Liver (tissue), 3 donors: ENCODE results near the gene FMN1.

Experiments used
- EGR1 ChIP-seq, 2 donors: IDR thresholded peaks; 2 replicates each; pipeline ENCODE4 v1.6.1; 2016 to 2018; ENCODE audit warnings: antibody characterized with exemption in 2 of 2, low read depth in 2 of 2
- FOXA1 ChIP-seq: IDR thresholded peaks from 2 replicates; pipeline ENCODE4 v1.6.1; 2016; ENCODE audit warnings: antibody characterized with exemption
- JUND ChIP-seq, 2 donors: IDR thresholded peaks; 2 replicates each; pipeline ENCODE4 v1.6.1; 2016; ENCODE audit warnings: antibody characterized with exemption in 2 of 2
- RAD21 ChIP-seq, 2 donors: IDR thresholded peaks; 2 replicates each; pipeline ENCODE4 v1.6.1; 2016; ENCODE audit warnings: antibody characterized with exemption in 2 of 2, mild to moderate bottlenecking in 2 of 2
- SP1 ChIP-seq: IDR thresholded peaks from 2 replicates; pipeline ENCODE4 v1.6.1; 2018; ENCODE audit warnings: antibody characterized with exemption, mild to moderate bottlenecking
- TAF1 ChIP-seq: conservative IDR thresholded peaks from 2 replicates; pipeline ENCODE4 v1.6.1; 2016; ENCODE audit warnings: antibody characterized with exemption, mild to moderate bottlenecking
- YY1 ChIP-seq: IDR thresholded peaks from 2 replicates; pipeline ENCODE4 v1.6.1; 2016; ENCODE audit warnings: antibody characterized with exemption, mild to moderate bottlenecking
- TF ChIP-seq, protein P1 (sequence below): fragments of 150-350 bp; IDR thresholded peaks from 2 replicates; pipeline ENCODE4 v1.5.1; 2017; ENCODE audit warnings: improper control_type of control experiment, low read depth, low read length; ENCODE audit not compliant: missing input control
- TF ChIP-seq, protein P2 (sequence below): IDR thresholded peaks from 2 replicates; pipeline ENCODE4 v1.6.1; 2016; ENCODE audit warnings: antibody characterized with exemption
- TF ChIP-seq, protein P3 (sequence below): IDR thresholded peaks from 2 replicates; pipeline ENCODE4 v1.6.1; 2016; ENCODE audit warnings: antibody characterized with exemption
- TF ChIP-seq, protein P4 (sequence below): IDR thresholded peaks from 2 replicates; pipeline ENCODE4 v1.6.1; 2016; ENCODE audit warnings: antibody characterized with exemption, mild to moderate bottlenecking
- donor health status: healthy.
- donor health status: healthy.

DNA sequence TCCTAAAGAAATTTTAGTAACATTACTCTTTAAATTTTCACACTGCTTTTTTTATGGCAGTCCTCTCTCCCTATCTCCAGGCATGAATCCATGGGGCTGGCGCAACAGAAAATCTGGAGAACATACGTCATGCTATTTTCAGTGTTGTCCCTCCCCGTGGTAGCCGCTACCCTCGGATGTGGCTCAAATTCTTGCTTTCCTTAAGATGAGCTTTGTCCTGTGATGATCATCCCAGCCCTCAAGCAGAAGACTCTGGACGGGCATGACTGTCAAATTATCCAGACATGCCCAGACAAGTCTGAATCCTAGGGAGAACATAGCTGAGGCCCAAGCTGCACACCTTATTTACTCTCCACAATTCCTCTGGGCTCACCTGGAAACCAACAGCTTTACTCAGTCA lies 49.1 kb downstream of the FMN1 start:
- TF ChIP-seq, protein P1, sequence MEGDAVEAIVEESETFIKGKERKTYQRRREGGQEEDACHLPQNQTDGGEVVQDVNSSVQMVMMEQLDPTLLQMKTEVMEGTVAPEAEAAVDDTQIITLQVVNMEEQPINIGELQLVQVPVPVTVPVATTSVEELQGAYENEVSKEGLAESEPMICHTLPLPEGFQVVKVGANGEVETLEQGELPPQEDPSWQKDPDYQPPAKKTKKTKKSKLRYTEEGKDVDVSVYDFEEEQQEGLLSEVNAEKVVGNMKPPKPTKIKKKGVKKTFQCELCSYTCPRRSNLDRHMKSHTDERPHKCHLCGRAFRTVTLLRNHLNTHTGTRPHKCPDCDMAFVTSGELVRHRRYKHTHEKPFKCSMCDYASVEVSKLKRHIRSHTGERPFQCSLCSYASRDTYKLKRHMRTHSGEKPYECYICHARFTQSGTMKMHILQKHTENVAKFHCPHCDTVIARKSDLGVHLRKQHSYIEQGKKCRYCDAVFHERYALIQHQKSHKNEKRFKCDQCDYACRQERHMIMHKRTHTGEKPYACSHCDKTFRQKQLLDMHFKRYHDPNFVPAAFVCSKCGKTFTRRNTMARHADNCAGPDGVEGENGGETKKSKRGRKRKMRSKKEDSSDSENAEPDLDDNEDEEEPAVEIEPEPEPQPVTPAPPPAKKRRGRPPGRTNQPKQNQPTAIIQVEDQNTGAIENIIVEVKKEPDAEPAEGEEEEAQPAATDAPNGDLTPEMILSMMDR = no peak
- TF ChIP-seq, protein P2, sequence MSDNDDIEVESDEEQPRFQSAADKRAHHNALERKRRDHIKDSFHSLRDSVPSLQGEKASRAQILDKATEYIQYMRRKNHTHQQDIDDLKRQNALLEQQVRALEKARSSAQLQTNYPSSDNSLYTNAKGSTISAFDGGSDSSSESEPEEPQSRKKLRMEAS = no peak
- TF ChIP-seq SP1 (no peak), RAD21 (IDR thresholded peaks at IDR 0.05) (no peak), YY1 (no peak), EGR1 (IDR thresholded peaks at IDR 0.05; ENCODE audit: low read depth in 2 of 2) (no peak), JUND (IDR thresholded peaks at IDR 0.05) (no peak), TAF1 (no peak), FOXA1 (no peak)
- TF ChIP-seq, protein P3, sequence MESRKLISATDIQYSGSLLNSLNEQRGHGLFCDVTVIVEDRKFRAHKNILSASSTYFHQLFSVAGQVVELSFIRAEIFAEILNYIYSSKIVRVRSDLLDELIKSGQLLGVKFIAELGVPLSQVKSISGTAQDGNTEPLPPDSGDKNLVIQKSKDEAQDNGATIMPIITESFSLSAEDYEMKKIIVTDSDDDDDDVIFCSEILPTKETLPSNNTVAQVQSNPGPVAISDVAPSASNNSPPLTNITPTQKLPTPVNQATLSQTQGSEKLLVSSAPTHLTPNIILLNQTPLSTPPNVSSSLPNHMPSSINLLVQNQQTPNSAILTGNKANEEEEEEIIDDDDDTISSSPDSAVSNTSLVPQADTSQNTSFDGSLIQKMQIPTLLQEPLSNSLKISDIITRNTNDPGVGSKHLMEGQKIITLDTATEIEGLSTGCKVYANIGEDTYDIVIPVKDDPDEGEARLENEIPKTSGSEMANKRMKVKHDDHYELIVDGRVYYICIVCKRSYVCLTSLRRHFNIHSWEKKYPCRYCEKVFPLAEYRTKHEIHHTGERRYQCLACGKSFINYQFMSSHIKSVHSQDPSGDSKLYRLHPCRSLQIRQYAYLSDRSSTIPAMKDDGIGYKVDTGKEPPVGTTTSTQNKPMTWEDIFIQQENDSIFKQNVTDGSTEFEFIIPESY = no peak
- TF ChIP-seq, protein P4, sequence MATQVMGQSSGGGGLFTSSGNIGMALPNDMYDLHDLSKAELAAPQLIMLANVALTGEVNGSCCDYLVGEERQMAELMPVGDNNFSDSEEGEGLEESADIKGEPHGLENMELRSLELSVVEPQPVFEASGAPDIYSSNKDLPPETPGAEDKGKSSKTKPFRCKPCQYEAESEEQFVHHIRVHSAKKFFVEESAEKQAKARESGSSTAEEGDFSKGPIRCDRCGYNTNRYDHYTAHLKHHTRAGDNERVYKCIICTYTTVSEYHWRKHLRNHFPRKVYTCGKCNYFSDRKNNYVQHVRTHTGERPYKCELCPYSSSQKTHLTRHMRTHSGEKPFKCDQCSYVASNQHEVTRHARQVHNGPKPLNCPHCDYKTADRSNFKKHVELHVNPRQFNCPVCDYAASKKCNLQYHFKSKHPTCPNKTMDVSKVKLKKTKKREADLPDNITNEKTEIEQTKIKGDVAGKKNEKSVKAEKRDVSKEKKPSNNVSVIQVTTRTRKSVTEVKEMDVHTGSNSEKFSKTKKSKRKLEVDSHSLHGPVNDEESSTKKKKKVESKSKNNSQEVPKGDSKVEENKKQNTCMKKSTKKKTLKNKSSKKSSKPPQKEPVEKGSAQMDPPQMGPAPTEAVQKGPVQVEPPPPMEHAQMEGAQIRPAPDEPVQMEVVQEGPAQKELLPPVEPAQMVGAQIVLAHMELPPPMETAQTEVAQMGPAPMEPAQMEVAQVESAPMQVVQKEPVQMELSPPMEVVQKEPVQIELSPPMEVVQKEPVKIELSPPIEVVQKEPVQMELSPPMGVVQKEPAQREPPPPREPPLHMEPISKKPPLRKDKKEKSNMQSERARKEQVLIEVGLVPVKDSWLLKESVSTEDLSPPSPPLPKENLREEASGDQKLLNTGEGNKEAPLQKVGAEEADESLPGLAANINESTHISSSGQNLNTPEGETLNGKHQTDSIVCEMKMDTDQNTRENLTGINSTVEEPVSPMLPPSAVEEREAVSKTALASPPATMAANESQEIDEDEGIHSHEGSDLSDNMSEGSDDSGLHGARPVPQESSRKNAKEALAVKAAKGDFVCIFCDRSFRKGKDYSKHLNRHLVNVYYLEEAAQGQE = no peak
